Neural progenitor cell (in vitro differentiated cells): Measurements from ENCODE around the gene RNF2.

ENCODE experiments used
- CTCF ChIP-seq: fragments of 200-600 bp; sonication (generic); IDR thresholded peaks from 2 replicates; pipeline ENCODE4 v1.5.1; 2017; ENCODE audit warnings: antibody characterized with exemption, mild to moderate bottlenecking
- EZH2 ChIP-seq: fragments of 200-600 bp; sonication (generic); IDR thresholded peaks from 2 replicates; pipeline ENCODE4 v1.6.1; 2017; ENCODE audit warnings: antibody characterized with exemption, mild to moderate bottlenecking, moderate library complexity
- EZH2phosphoT487 ChIP-seq: fragments of 200-600 bp; sonication (generic); IDR thresholded peaks from 2 replicates; pipeline ENCODE4 v1.6.1; 2017; ENCODE audit warnings: antibody characterized with exemption

GRCh38 chr1:185080422-185080821 lies 35.1 kb downstream of the RNF2 start:
- TF ChIP-seq CTCF: no peak
- TF ChIP-seq EZH2: no peak
- TF ChIP-seq EZH2phosphoT487: no peak
